Esophagus (tissue), 2 donors: Measurements from ENCODE around the gene PHLDA3. TPM values are rescaled to one million over a fixed set of nuclear protein-coding genes. Genes with fewer than 3 reads are reported as not detected.
A peak's percentile ranks its signal among the peaks of the same experiment; 100 is the strongest.

Experiments
- H3K27ac ChIP-seq, 2 donors: one replicate each; pipeline ENCODE4 v1.5.1; 2013; ENCODE audit warnings: low read depth in 2 of 2, mild to moderate bottlenecking in 2 of 2, inconsistent platforms in 1 of 2, low read length in 1 of 2, moderate library complexity in 1 of 2
- H3K27me3 ChIP-seq, 2 donors: one replicate each; pipeline ENCODE4 v1.6.1; 2013; ENCODE audit warnings: low read length in 2 of 2, control low read depth in 1 of 2, mild to moderate bottlenecking in 1 of 2; ENCODE audit not compliant: insufficient read depth in 2 of 2, control insufficient read depth in 1 of 2
- H3K36me3 ChIP-seq, 2 donors: one replicate each; pipeline ENCODE4 v1.6.1; 2013; ENCODE audit warnings: low read length in 1 of 2; ENCODE audit not compliant: control insufficient read depth in 2 of 2, insufficient read depth in 2 of 2
- H3K4me1 ChIP-seq, 2 donors: one replicate each; pipeline ENCODE4 v1.6.1; 2013; ENCODE audit warnings: low read length in 1 of 2; ENCODE audit not compliant: control insufficient read depth in 2 of 2, insufficient read depth in 2 of 2
- H3K4me3 ChIP-seq, 2 donors: one replicate each; pipeline ENCODE4 v1.5.1; 2013; ENCODE audit warnings: low read length in 2 of 2, mild to moderate bottlenecking in 2 of 2, low read depth in 1 of 2, moderate library complexity in 1 of 2
- H3K9me3 ChIP-seq, 2 donors: one replicate each; pipeline ENCODE4 v1.6.1; 2013; ENCODE audit warnings: mild to moderate bottlenecking in 2 of 2, low read depth in 1 of 2, low read length in 1 of 2, moderate library complexity in 1 of 2; ENCODE audit not compliant: control insufficient read depth in 2 of 2, insufficient read depth in 1 of 2
- WGBS, 2 donors: extraction: QIAGEN DNeasy Blood & Tissue Kit; methylation state at CpG; one replicate each; pipeline ENCODE4 v1.1.7; 2013; 5-methylcytosine and 5-hydroxymethylcytosine counted together
- polyA plus RNA-seq, 2 donors: library from polyadenylated mRNA; stranded (reverse); fragments of 200-250 nt; gene quantifications; one replicate each; pipeline ENCODE4 v1.2.3, GENCODE V29; 2013
- donor health status: healthy with polysubstance abuse.
- donor health status: Bipolar disorder and iron deficiency.

The PHLDA3 gene
- polyA plus RNA-seq, 2 donors = 40.4 to 76.9 TPM

DNA sequence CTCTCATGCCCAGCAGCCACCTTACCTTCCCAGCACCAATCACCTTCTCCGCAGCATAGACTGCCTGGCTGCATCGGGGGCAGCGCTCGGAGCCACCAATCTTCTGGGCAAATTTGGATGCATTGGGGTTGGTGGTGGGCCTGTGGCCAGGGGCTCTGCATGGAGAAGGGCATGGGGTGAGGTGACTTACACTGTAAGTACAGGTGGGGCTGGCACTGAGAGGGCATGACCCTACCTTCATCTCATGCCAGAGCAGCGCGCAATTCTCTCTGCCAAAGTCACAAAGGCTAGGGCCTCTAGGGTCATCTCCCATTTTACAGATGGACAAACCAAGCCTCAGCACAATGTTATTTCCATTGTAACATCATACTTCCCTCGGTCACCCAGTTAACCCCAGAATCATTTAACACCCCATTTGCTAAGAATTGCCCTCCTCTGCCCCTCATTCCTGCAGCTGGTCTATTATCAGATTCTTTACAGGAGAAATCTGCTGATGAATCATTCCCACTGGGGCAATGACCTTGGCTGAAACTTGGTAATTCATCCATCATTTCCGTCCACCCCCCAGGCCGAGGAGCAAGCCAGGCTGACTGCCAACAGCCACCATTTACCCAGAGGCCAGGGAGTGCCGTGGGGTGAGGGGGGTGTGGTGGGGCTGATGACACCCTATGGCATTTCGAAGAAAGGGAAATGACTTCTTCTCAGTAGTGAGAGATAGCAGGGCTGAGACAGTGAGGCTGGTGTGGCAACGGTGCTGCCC, 20.0 kb upstream of the PHLDA3 start:
- WGBS, 2 donors = 53 to 67% methylated on average over 12 of the region's 12 CpGs
- Histone ChIP-seq H3K4me1 (peaks cover 12 to 24% of the 10 kb centered on the region in 2 donors), H3K36me3 (peaks cover 10 to 43% of the 10 kb centered on the region in 2 donors), H3K27me3 (no peaks in the 10 kb centered on the region), H3K27ac (peak overlapping the region; percentile 61 to 81), H3K9me3 (no peaks in the 10 kb centered on the region), H3K4me3 (no peak overlapping the region)

DNA sequence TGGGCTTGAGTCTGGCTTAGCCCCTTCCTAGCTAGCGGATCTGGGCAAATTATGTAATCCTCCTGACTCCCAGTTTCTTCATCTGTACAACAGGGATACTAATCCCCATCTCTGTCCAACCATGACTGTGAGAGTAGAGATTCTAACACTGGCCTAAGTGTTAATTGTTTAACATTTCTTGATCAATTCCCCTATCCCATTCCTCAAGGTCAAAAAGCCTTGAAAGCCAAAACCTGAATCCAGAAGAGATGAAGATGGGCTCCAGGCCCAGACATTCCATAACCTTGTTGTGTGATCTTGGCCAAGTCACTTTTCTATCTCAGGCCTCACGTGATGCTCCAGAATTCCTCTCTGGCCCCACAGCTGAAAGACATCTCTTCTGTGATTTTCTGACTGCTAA, 18.8 kb upstream of the PHLDA3 start:
- Histone ChIP-seq H3K27me3 (no peaks in the 10 kb centered on the region), H3K4me1 (peaks cover 9 to 16% of the 10 kb centered on the region in 2 donors), H3K27ac (peak overlapping the region in 1 of 2 donors; percentile 30), H3K4me3 (no peak overlapping the region), H3K36me3 (peaks cover 11 to 38% of the 10 kb centered on the region in 2 donors), H3K9me3 (no peaks in the 10 kb centered on the region)
- 63 to 66% methylated on average over 2 of the region's 2 CpGs for WGBS, 2 donors

DNA sequence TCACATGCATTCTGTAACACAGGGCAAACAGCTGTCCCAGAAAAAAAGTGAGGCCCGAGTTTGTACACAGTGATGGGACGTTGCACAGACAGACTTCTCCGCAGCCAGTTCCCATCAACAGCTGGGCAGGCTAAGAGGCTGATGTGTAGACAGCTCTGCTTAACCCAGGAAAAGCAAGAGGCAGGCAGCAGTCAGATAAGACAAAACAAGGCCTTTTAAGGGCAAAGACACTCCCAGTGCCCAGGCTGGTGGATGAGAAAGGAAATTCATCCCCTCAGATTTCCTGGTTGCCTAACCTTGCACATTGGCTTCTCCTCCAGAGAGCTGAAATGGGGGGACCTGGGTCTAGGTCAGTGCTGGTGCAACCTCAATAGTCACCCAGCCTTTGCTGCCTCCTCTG, 17.2 kb upstream of the PHLDA3 start:
- 42 to 52% methylated on average over 3 of the region's 3 CpGs for WGBS, 2 donors
- Histone ChIP-seq H3K27ac (peak overlapping the region; percentile 23 to 66), H3K9me3 (no peaks in the 10 kb centered on the region), H3K36me3 (peaks cover 11 to 36% of the 10 kb centered on the region in 2 donors), H3K27me3 (no peaks in the 10 kb centered on the region), H3K4me1 (peaks cover 9 to 18% of the 10 kb centered on the region in 2 donors), H3K4me3 (no peak overlapping the region)

DNA sequence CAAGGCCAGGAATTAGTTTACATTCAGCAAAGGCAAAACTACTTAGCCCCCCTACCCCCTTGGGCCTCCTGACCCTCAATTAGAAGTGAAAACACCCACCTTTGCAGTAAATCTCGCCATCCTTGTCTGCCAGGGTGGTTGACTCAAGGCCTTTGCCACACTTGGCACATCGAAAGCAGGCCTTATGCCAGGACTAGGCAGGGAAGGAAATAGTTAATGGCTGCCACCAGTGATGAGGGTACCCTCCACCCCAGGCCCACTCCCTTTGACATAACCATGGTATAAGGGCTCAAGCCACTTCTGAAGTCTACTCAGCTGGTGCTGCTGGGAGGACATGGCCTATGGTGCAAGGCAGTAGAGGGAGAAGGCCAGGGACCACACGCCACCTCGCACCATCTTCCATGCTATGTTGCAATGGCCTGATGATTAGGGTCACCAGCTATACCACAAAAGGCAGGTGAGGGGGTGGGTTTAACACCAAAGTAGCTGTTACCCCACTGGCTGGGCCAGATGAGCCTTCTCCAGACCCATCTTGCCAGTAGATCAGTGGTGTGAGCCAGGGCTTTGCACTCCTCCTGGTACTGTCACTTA, 16.3 kb upstream of the PHLDA3 start:
- Histone ChIP-seq H3K27me3 (no peaks in the 10 kb centered on the region), H3K4me1 (peaks cover 7 to 14% of the 10 kb centered on the region in 2 donors), H3K36me3 (peaks cover 11 to 33% of the 10 kb centered on the region in 2 donors), H3K4me3 (no peak overlapping the region), H3K9me3 (no peaks in the 10 kb centered on the region), H3K27ac (peak overlapping the region; percentile 24 to 66)
- WGBS, 2 donors = 86 to 87% methylated on average over 4 of the region's 4 CpGs

DNA sequence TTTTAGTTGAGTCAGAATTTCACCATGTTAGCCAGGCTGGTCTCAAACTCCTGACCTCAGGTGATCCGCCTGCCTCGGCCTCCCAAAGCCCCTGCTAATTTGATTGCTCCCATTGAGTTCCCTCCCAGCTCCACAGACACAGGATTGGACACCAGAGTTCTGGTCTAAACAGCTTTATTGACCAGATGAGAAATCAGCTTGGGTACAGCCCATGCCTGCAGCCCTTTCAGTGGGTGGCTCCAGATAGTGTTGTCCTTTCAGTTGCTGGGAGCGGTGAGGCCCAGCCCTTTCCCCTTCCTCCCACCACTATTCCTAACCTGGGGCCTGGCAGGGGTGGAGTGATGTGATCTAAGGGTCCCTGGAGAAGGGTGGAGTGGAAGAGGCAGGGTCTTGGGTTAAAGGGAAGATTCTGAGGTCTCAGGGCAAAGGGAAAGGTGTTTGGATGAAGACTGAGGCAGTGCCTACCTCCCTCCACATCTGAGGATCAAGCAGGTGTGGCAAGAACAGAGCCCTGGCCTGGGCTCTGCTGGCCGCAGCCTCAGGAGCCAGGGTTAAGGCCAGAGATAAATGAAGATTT, 14.5 kb upstream of the PHLDA3 start:
- H3K4me1 ChIP-seq = peaks cover 0 to 6% of the 10 kb centered on the region in 2 donors

DNA sequence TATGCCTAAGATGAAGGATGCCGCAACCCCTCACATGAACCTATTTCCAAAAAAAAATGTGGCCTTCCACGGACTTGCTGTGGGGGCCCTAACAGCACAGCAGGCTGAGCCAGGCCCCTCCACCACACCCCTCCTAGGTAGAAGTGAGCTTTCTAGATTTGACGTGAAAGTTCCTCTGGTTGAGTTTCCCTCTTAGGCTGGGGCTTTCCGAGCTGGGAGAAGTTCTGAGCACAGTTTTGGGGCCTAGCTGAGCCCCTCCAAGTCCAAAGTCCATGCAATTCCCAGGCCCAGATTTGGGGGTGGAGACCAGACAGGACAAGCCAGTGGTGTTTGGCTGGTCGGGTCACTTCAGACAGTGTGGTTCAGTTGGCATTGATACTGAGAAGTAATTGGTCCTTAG, 13.8 kb upstream of the PHLDA3 start:
- peak overlapping the region; percentile 44 to 49 for H3K27ac ChIP-seq
- H3K4me1 ChIP-seq = peaks cover 0 to 6% of the 10 kb centered on the region in 2 donors
- no peak overlapping the region for H3K4me3 ChIP-seq
- peaks cover 4 to 22% of the 10 kb centered on the region in 2 donors for H3K36me3 ChIP-seq
- no peaks in the 10 kb centered on the region for H3K9me3 ChIP-seq
- no peaks in the 10 kb centered on the region for H3K27me3 ChIP-seq
- WGBS, 2 donors = 55% methylated on average over 5 of the region's 5 CpGs

More for the DNA sequence above, 14.5 kb upstream of the PHLDA3 start:
- 93 to 94% methylated on average over 4 of the region's 4 CpGs for WGBS, 2 donors
- no peak overlapping the region for H3K4me3 ChIP-seq
- no peaks in the 10 kb centered on the region for H3K9me3 ChIP-seq
- no peaks in the 10 kb centered on the region for H3K27me3 ChIP-seq
- H3K27ac ChIP-seq = peak overlapping the region in 1 of 2 donors; percentile 59
- H3K36me3 ChIP-seq = peaks cover 7 to 23% of the 10 kb centered on the region in 2 donors

DNA sequence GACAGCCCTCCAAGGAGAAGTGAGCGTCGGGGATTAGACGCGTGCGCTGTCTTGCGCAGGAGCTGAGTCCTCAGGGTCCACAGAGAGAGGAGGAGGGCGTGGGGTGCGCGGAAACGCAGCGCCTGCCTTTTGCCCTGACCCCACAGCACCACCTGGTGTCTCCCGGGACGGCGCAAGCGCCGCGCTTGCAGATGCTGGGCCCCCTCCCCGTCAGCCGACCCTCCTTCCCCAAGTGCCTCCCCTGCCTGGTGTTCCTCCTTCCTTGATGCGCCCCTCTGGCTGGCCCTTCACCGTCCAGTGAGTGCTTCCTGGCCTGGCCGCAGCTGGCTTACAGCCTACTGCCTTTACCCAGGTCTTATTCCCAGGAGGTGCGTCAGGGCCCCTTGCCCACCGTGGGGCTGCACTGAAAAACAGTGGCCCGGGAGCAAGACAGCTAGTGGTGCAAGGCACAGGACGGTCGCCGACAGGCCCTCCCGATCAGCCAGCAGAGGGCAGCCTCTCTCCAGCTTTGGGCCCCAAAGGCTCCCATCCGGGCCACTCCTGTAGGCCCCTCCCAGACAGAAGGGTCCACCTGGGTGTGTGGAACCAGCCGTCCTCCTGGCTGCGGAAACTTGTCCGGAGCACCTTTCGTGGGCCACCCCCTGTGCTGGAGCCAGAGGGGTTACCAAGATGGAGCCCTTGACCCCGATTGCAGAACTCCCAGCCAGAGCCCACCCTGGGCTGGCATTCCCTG, 12.9 kb upstream of the PHLDA3 start:
- Histone ChIP-seq H3K27ac (peak overlapping the region; percentile 75 to 98), H3K4me1 (peaks cover 0 to 6% of the 10 kb centered on the region in 2 donors), H3K27me3 (no peaks in the 10 kb centered on the region), H3K4me3 (peak overlapping the region; percentile 20 to 24), H3K36me3 (peaks cover 4 to 19% of the 10 kb centered on the region in 2 donors), H3K9me3 (no peaks in the 10 kb centered on the region)
- WGBS, 2 donors = 7 to 10% methylated on average over 34 to 35 of the region's 35 CpGs

DNA sequence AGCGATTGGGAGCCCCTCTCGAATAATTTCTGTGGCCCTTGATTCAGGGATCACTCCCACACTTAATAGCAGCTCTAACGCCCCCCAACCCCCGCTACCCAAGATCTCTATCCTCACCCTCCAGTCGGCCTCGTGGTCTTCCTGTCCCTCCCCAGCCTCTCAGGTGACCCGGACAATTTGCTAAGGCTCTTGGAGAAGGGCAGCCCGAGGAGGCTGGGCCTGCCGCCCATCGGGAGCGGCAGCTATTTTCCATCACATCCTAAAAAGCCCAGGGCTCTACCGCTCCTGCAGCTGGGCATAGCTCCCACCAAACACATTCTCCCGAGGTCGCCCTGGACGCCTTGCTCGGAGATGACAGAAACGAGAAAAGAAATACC, 12.0 kb upstream of the PHLDA3 start:
- Histone ChIP-seq H3K36me3 (peaks cover 4 to 19% of the 10 kb centered on the region in 2 donors), H3K9me3 (no peaks in the 10 kb centered on the region), H3K4me3 (peak overlapping the region in 1 of 2 donors; percentile 20), H3K27me3 (no peaks in the 10 kb centered on the region), H3K4me1 (peaks cover 0 to 8% of the 10 kb centered on the region in 2 donors), H3K27ac (peak overlapping the region; percentile 75 to 98)
- WGBS, 2 donors = 3 to 7% methylated on average over 17 of the region's 17 CpGs
